Lung (tissue), 13 donors: ENCODE data around the gene EFS. TPM values are rescaled to one million over a fixed set of nuclear protein-coding genes. Genes with fewer than 3 reads are reported as not detected.
A peak's percentile ranks its signal among the peaks of the same experiment; 100 is the strongest.

Experiments
- ATAC-seq: fragments of 200-7000 bp; cut with Tn5 transposase; one replicate; pipeline ENCODE4 v1.9.1; 2020; ENCODE audit warnings: moderate number of reproducible peaks; ENCODE audit not compliant: insufficient read depth, low FRiP score
- DNase-seq, 3 donors: peaks; one replicate each; pipeline ENCODE4 v3.0.0-alpha.2; 2013 to 2017
- H3K27ac ChIP-seq, 2 donors: one replicate each; pipeline ENCODE4 v1.5.1; 2013; ENCODE audit warnings: mild to moderate bottlenecking in 2 of 2, moderate library complexity in 2 of 2, control low read depth in 1 of 2, inconsistent platforms in 1 of 2, low read depth in 1 of 2, low read length in 1 of 2
- H3K27me3 ChIP-seq, 3 donors: one replicate each; pipeline ENCODE4 v1.5.1; 2013; ENCODE audit warnings: low read length in 2 of 3; ENCODE audit not compliant: control insufficient read depth in 3 of 3, insufficient read depth in 3 of 3
- H3K36me3 ChIP-seq, 4 donors: one replicate each; pipeline ENCODE4 v1.5.1; 2013; ENCODE audit warnings: low read length in 4 of 4, mild to moderate bottlenecking in 1 of 4, moderate library complexity in 1 of 4; ENCODE audit not compliant: control insufficient read depth in 4 of 4, insufficient read depth in 4 of 4
- H3K4me1 ChIP-seq, 5 donors: one replicate each; pipeline ENCODE4 v1.5.1; 2013; ENCODE audit warnings: low read length in 5 of 5, mild to moderate bottlenecking in 2 of 5, moderate library complexity in 1 of 5; ENCODE audit not compliant: control insufficient read depth in 5 of 5, insufficient read depth in 5 of 5
- H3K4me3 ChIP-seq: one replicate; pipeline ENCODE4 v1.5.1; 2013; ENCODE audit warnings: mild to moderate bottlenecking, control low read depth, moderate library complexity
- H3K9ac ChIP-seq, 2 donors: one replicate each; pipeline ENCODE4 v1.5.1; 2013; ENCODE audit warnings: low read length in 2 of 2, control low read depth in 1 of 2; ENCODE audit not compliant: insufficient read depth in 1 of 2
- H3K9me3 ChIP-seq, 4 donors: one replicate each; pipeline ENCODE4 v1.5.1; 2013; ENCODE audit warnings: low read length in 3 of 4, mild to moderate bottlenecking in 1 of 4, moderate library complexity in 1 of 4; ENCODE audit not compliant: control insufficient read depth in 4 of 4, insufficient read depth in 3 of 4
- WGBS, 2 donors: extraction: QIAGEN DNeasy Blood & Tissue Kit; methylation state at CpG; one replicate each; pipeline ENCODE4 v1.1.7; 2013; 5-methylcytosine and 5-hydroxymethylcytosine counted together
- polyA plus RNA-seq, 2 donors: library from polyadenylated mRNA; stranded (reverse); fragments of 200-250 nt; gene quantifications; one replicate each; pipeline ENCODE4 v1.2.1, GENCODE V29; 2013
- small RNA-seq: library from RNA; depleted of rRNA; stranded (forward); fragments of <200 nt; gene quantifications from one replicate; pipeline ENCODE3, GENCODE V24; 2014; ENCODE audit warnings: low replicate concordance
- total RNA-seq, 2 donors: library from RNA; depleted of rRNA in 1 of 2; stranded (reverse); fragments of >200 nt in 1 of 2; gene quantifications; one replicate each; pipeline ENCODE4 v1.2.1, GENCODE V29; 2014 to 2021
- TF ChIP-seq, protein P1 (sequence below): IDR thresholded peaks from 2 replicates; pipeline ENCODE4 v1.5.1; 2012; ENCODE audit warnings: mild to moderate bottlenecking; ENCODE audit errors: control extremely low read depth, extremely low read depth
- donor health status: control.
- donor health status: control.
- donor health status: Bipolar disorder and iron deficiency.
- donor health status: healthy.
- donor health status: DM: yes; HTN: yes; CAD: no.

The EFS gene
- total and polyA plus RNA-seq, 4 donors = 6.5 to 19.9 (median 12.7) TPM

DNA sequence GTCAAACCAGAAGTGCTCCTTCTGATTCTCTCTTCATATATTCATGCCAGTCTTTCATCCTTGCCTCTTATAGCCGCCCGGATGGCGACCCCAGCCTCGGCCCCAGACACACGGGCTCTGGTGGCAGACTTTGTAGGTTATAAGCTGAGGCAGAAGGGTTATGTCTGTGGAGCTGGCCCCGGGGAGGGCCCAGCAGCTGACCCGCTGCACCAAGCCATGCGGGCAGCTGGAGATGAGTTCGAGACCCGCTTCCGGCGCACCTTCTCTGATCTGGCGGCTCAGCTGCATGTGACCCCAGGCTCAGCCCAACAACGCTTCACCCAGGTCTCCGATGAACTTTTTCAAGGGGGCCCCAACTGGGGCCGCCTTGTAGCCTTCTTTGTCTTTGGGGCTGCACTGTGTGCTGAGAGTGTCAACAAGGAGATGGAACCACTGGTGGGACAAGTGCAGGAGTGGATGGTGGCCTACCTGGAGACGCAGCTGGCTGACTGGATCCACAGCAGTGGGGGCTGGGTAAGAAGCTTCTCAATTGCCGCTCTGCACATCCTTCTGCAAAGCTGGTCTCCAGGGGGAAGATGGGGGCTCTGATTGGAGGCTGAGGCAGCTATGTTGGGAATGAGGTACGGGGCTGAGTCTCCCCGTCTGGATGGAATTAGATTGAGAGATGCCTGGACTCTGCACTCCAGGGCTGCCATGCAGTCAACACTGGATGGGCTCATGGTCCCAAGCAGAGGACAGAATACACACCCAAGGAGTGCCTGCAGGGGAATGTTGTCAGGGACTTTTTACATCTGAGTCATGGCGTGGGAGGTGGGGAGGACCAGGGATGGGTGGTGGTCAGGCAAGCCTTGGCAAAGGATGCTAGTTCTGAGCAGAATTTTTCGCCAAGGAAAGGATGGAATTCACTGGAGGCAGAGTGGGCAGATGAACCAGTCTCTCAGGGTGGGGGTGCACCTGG lies 57.0 kb downstream of the EFS start:
- DNase-seq (no peak), ATAC-seq (no peak)
- 85 to 90% methylated on average over 22 of the region's 22 CpGs for WGBS, 2 donors
- Histone ChIP-seq H3K9ac (peak overlapping the region; percentile 60 to 86), H3K9me3 (no peaks in the 10 kb centered on the region), H3K4me3 (no peak overlapping the region), H3K36me3 (peaks cover 0 to 31% (median 18%) of the 10 kb centered on the region in 4 donors), H3K27me3 (no peaks in the 10 kb centered on the region), H3K4me1 (peaks cover 0 to 21% (median 12%) of the 10 kb centered on the region in 5 donors), H3K27ac (peak overlapping the region; percentile 34 to 74)
- TF ChIP-seq, protein P1, sequence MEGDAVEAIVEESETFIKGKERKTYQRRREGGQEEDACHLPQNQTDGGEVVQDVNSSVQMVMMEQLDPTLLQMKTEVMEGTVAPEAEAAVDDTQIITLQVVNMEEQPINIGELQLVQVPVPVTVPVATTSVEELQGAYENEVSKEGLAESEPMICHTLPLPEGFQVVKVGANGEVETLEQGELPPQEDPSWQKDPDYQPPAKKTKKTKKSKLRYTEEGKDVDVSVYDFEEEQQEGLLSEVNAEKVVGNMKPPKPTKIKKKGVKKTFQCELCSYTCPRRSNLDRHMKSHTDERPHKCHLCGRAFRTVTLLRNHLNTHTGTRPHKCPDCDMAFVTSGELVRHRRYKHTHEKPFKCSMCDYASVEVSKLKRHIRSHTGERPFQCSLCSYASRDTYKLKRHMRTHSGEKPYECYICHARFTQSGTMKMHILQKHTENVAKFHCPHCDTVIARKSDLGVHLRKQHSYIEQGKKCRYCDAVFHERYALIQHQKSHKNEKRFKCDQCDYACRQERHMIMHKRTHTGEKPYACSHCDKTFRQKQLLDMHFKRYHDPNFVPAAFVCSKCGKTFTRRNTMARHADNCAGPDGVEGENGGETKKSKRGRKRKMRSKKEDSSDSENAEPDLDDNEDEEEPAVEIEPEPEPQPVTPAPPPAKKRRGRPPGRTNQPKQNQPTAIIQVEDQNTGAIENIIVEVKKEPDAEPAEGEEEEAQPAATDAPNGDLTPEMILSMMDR = no peak

DNA sequence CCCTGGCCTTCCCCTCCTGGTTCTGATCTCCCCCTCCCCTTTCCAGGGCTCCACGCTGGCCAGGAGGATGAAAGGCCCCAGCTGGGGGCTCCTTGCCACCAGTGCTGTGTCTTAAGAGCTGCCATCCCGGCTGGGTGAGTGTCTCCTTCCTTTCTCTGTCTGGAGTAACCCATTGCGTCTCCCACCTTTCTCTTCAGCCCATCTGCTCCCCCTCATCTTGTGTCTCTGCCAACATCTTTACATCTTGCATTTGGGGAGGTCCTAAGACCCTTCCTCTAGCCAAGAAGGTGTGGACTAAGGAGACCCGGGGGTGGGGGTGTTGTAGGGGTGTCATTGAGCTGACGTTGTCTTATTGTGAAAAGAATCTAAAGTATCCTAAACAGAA lies 57.8 kb downstream of the EFS start:
- ATAC-seq (no peak), DNase-seq (no peak)

DNA sequence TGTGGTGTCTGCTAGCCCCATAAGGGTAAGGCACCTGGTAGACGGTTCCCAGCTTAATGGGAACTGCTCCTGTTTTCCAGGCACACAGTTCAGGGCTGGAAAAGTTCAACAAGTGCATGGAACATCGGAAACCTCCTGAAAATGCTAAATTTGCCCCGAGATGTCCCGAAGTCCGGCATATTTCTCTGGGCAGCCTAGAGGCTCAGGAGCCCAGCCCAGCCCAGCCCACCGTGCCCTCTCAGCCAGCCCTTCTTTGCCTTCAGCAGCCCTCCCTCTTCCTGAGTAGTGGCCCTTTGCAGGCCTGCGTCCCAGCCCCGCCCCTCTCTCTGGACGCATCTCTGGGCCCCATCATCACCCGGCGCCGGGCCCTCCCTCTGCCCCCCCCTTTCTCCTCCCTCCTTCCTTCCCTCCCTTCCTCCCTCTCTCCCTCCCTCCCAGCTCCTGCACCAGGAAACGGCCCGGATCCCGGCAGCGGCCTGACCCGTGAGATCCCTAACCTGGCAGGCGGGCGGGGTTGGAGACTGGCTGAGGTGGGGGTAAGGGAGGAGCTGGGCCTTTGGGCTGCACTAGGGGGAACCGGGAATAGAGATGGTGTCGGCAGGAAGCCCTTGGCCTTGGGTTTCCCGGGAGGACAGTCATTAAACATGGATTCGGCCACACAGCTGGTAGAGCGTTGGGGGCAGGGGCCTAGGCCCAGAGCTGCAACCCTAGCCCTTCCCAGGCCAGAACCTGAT lies 58.4 kb downstream of the EFS start, which contains the start of gene BCL2L2:
TSS of gene BCL2L2 (plus strand) at position 422 of the 734 bp plus-strand sequence. CDS start 935 bp downstream, outside the sequence.
- 1 to 3% methylated on average over 24 of the region's 24 CpGs for WGBS, 2 donors
- Histone ChIP-seq H3K9ac (peak within 1 kb of the TSS; percentile 60 to 90), H3K9me3 (no peaks in the 10 kb centered on the region), H3K4me3 (peak within 1 kb of the TSS; percentile 85), H3K27me3 (no peaks in the 10 kb centered on the region), H3K27ac (peak within 1 kb of the TSS; percentile 74 to 96), H3K4me1 (peaks cover 0 to 21% (median 12%) of the 10 kb centered on the region in 5 donors), H3K36me3 (peaks cover 0 to 27% (median 18%) of the 10 kb centered on the region in 4 donors)
- DNase-seq (peak; percentile 94 to 96 (median 95)), ATAC-seq (peak; percentile 63)
- TF ChIP-seq, protein P1 = no peak

More for the DNA sequence above, 57.8 kb downstream of the EFS start:
- no peaks in the 10 kb centered on the region for H3K9me3 ChIP-seq
- 10 to 23% methylated on average over 5 of the region's 5 CpGs for WGBS, 2 donors
- H3K27me3 ChIP-seq = no peaks in the 10 kb centered on the region
- peak overlapping the region; percentile 85 for H3K4me3 ChIP-seq
- H3K27ac ChIP-seq = peak overlapping the region; percentile 74 to 96
- peak overlapping the region; percentile 60 to 86 for H3K9ac ChIP-seq
- TF ChIP-seq, protein P1 = no peak
- H3K36me3 ChIP-seq = peaks cover 0 to 31% (median 18%) of the 10 kb centered on the region in 4 donors
- peaks cover 0 to 21% (median 12%) of the 10 kb centered on the region in 5 donors for H3K4me1 ChIP-seq

Small RNAs within 50 kb of the gene (small RNA-seq; reads per million reads assigned to genes)
- gene MIR208A = not detected

Other genes with a start within 250 kb of the EFS start
- under 1 TPM in 1 of 2 donors, not detected in 1; 0.67 TPM for gene CEBPE, start 245.9 kb downstream of the EFS start, total RNA-seq
- gene CEBPE, start 245.9 kb downstream of the EFS start, polyA plus RNA-seq = 1 to 10 TPM in 1 of 2 donors, under 1 TPM in 1; 0.16 to 3.5 TPM
- 10 to 100 TPM; 54.4 to 74.0 TPM for gene SLC7A8, start 181.5 kb downstream of the EFS start, total RNA-seq
- 10 to 100 TPM; 28.1 to 29.5 TPM for gene SLC7A8, start 181.5 kb downstream of the EFS start, polyA plus RNA-seq
- gene RNF212B, start 127.2 kb downstream of the EFS start, total RNA-seq = not detected
- gene RNF212B, start 127.2 kb downstream of the EFS start, polyA plus RNA-seq = under 1 TPM in 1 of 2 donors, not detected in 1; 0.09 TPM
- gene HOMEZ, start 79.0 kb downstream of the EFS start, total RNA-seq = 10 to 100 TPM in 1 of 2 donors, 1 to 10 TPM in 1; 6.1 to 13.4 TPM
- gene HOMEZ, start 79.0 kb downstream of the EFS start, polyA plus RNA-seq = 1 to 10 TPM; 6.9 to 9.8 TPM
- gene PPP1R3E, start 62.3 kb downstream of the EFS start, total RNA-seq = 10 to 100 TPM in 1 of 2 donors, 1 to 10 TPM in 1; 7.5 to 14.5 TPM
- gene PPP1R3E, start 62.3 kb downstream of the EFS start, polyA plus RNA-seq = 10 to 100 TPM in 1 of 2 donors, 1 to 10 TPM in 1; 7.1 to 16.4 TPM
- gene BCL2L2, start 58.3 kb downstream of the EFS start, total RNA-seq = 10 to 100 TPM; 20.8 to 52.8 TPM
- 10 to 100 TPM; 31.0 to 48.6 TPM for gene BCL2L2, start 58.3 kb downstream of the EFS start, polyA plus RNA-seq
- gene PABPN1, start 43.7 kb downstream of the EFS start, total RNA-seq = 100 to 1,000 TPM in 1 of 2 donors, 10 to 100 TPM in 1; 66.0 to 116 TPM
- gene PABPN1, start 43.7 kb downstream of the EFS start, polyA plus RNA-seq = 100 to 1,000 TPM in 1 of 2 donors, 10 to 100 TPM in 1; 88.8 to 183 TPM
- gene SLC22A17, start 12.3 kb downstream of the EFS start, total RNA-seq = 10 to 100 TPM; 13.4 to 27.3 TPM
- 1 to 10 TPM; 5.4 to 6.0 TPM for gene SLC22A17, start 12.3 kb downstream of the EFS start, polyA plus RNA-seq
- not detected for gene IL25, start 7.6 kb upstream of the EFS start, total RNA-seq
- gene IL25, start 7.6 kb upstream of the EFS start, polyA plus RNA-seq = not detected
- 1 to 10 TPM in 1 of 2 donors, under 1 TPM in 1; 0.55 to 2.0 TPM for gene CMTM5, start 11.9 kb upstream of the EFS start, total RNA-seq
- 1 to 10 TPM in 1 of 2 donors, under 1 TPM in 1; 0.79 to 3.3 TPM for gene CMTM5, start 11.9 kb upstream of the EFS start, polyA plus RNA-seq
- 1 to 10 TPM in 1 of 2 donors, not detected in 1; 7.1 TPM for gene MYH6, start 43.1 kb upstream of the EFS start, total RNA-seq
- gene MYH6, start 43.1 kb upstream of the EFS start, polyA plus RNA-seq = under 1 TPM; 0.25 to 0.28 TPM
- under 1 TPM in 1 of 2 donors, not detected in 1; 0.09 TPM for gene MYH7, start 70.5 kb upstream of the EFS start, total RNA-seq
- under 1 TPM; 0.02 to 0.19 TPM for gene MYH7, start 70.5 kb upstream of the EFS start, polyA plus RNA-seq
- gene NGDN, start 104.5 kb upstream of the EFS start, total RNA-seq = 10 to 100 TPM; 31.6 to 52.4 TPM
- gene NGDN, start 104.5 kb upstream of the EFS start, polyA plus RNA-seq = 10 to 100 TPM; 42.0 to 47.4 TPM
- gene ZFHX2, start 186.6 kb upstream of the EFS start, total RNA-seq = 1 to 10 TPM in 1 of 2 donors, under 1 TPM in 1; 0.82 to 4.5 TPM
- gene ZFHX2, start 186.6 kb upstream of the EFS start, polyA plus RNA-seq = under 1 TPM; 0.50 to 0.67 TPM
- gene THTPA, start 191.1 kb upstream of the EFS start, total RNA-seq = 10 to 100 TPM; 10.7 to 22.1 TPM
- 10 to 100 TPM in 1 of 2 donors, 1 to 10 TPM in 1; 7.7 to 17.6 TPM for gene THTPA, start 191.1 kb upstream of the EFS start, polyA plus RNA-seq
- gene AP1G2, start 202.6 kb upstream of the EFS start, total RNA-seq = 100 to 1,000 TPM in 1 of 2 donors, 10 to 100 TPM in 1; 48.0 to 104 TPM
- gene AP1G2, start 202.6 kb upstream of the EFS start, polyA plus RNA-seq = 100 to 1,000 TPM in 1 of 2 donors, 10 to 100 TPM in 1; 59.2 to 106 TPM
- gene JPH4, start 213.6 kb upstream of the EFS start, total RNA-seq = 1 to 10 TPM in 1 of 2 donors, under 1 TPM in 1; 0.23 to 3.1 TPM
- gene JPH4, start 213.6 kb upstream of the EFS start, polyA plus RNA-seq = 1 to 10 TPM in 1 of 2 donors, under 1 TPM in 1; 0.44 to 1.6 TPM